Astrocyte of the hippocampus (primary cell): ENCODE measurements around the gene PLCE1.
A peak's percentile ranks its signal among the peaks of the same experiment; 100 is the strongest.

Experiments used
- DNase-seq: peaks from one replicate; pipeline ENCODE4 v3.0.0; 2011; ENCODE audit warnings: low read depth, low spot score

Gene PLCE1

DNA sequence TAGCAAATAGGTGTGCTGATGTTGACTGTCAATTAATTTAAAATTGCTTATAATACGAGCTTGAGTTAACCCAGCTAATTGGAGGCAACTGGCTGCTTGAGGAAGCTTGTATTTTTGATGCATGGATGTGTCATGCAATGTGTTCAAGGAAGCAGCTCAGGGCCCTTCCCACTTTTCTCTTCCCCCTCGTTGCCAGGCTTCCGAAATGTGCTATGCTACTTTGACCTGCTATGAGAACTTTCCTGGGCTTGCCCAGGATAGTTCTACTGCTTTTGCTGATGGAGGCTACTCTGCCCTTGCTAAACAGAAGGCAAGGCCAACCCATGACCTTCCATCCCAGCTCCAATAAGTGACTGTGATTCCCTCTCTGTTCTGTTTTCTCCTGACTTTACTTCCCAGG lies 24.4 kb downstream of the PLCE1 start:
- DNase-seq, result no peak

- DNase-seq, result no peak
Observed at GRCh38 chr10:94023906-94024305, 30.2 kb downstream of the PLCE1 start.

GRCh38 chr10:94024407-94024806 lies 30.7 kb downstream of the PLCE1 start:
- no peak for DNase-seq

DNA sequence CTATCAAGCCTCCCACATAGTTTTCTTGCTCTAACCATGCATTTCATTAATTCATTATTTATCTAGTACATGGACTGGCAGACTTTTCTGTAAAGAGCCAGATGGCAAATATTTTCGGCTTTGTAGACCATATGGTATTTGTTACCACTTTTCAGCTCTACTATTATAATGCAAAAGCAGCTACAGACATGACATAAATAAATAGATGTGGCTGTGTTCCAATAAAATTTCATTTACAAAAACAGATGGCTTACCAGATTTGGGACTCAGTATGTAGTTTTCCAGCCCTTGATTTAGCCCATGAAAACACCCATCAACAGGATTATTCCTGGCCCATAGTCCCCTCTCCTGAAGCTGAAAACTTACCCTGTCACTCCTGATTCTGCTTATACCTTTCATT lies 32.1 kb downstream of the PLCE1 start:
- no peak for DNase-seq

GRCh38 chr10:94027197-94027596 lies 33.5 kb downstream of the PLCE1 start:
- DNase-seq, result no peak

- DNase-seq, result no peak
Observed at GRCh38 chr10:94029955-94030354, 36.2 kb downstream of the PLCE1 start.

- DNase-seq, result no peak
Observed at GRCh38 chr10:94035982-94036765, 42.4 kb downstream of the PLCE1 start.

- DNase-seq, result peak; percentile 48
Observed at GRCh38 chr10:94036766-94037033, 43.0 kb downstream of the PLCE1 start.

- DNase-seq, result no peak
Observed at GRCh38 chr10:94037286-94037685, 43.6 kb downstream of the PLCE1 start.

DNA sequence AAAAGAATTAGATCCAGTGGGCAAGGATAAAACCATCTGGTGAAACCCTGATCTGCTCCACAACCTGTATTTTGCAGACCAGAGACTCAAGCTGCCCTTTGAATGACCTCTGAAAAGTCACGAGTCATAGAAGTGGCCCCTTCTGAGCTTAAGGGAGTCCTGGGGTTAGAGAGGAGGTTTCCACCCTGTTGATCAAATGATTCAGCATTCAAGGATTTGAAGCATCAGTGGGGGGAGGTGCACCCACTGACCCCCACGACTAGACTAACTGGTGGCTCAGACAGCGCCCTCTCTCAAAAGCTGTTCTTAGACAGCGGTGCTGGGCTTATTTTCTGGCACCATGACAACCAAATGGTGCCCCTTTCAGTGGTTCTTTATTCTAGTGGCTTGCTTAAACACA lies 44.3 kb downstream of the PLCE1 start:
- peak; percentile 76 for DNase-seq

DNA sequence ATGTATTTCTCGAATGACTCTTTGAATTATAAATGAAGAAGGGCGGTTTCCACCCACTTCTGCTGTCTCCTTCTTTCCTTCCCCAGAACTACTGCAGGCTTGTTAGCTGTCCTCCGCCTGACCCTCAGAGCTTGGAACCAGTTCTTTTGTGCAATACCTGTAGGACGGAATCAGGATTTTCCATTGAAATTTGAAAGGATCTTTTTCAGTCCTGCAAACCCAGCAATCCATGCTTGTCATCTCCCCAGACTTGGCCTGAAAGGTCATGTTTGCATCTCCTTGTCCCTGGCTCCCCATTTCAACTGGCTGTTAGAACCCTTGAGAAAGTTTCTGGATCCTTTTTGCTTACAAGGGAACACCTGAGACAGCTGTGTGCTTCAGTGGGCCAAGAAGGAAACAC lies 47.5 kb downstream of the PLCE1 start:
- DNase-seq, result no peak

GRCh38 chr10:94042001-94042833 lies 48.5 kb downstream of the PLCE1 start:
- DNase-seq, result peak; percentile 83

DNA sequence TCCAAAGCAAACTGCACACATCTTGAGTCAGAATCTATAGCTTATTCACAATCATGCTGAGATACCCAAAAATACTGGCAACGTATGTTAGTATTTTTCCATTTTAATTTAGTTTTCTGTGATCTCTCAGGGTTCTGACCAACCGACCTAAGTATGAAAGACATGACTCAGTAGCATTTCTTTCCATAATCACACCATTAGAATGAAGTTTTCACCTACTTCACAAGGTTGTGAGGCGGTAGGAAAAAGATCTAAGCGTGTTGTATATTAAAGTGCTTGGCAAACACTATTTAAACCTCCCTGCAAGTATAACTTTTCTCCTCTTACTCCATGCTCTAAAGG lies 49.1 kb downstream of the PLCE1 start:
- no peak for DNase-seq
